ENCODE results near the gene ZNF362.

GRCh38 chr1:33326785-33327184, 70.5 kb downstream of the ZNF362 start:
- TF ChIP-seq CTCF (conservative IDR thresholded peaks at IDR 0.05 in 1 of 2, IDR thresholded peaks at IDR 0.05 in 1 of 2; ENCODE audit: low read depth in 1 of 2, low read length in 2 of 2) (no peak), EZH2 (IDR thresholded peaks at IDR 0.05; ENCODE audit: low read length, missing control alignments) (no peak)
